T-helper 1 cell treated with Interleukin-12 subunit alpha and Interleukin-12 subunit beta and Interleukin-4 antibody, amounts not matched to agents 30 μg/mL and 1 μg/mL, for 36 hours (primary cell): ENCODE measurements around the gene ANKRD29.
A peak's percentile ranks its signal among the peaks of the same experiment; 100 is the strongest.

Experiments
- H3K27ac Mint-ChIP-seq: one replicate; pipeline ENCODE4 v1.8.0; 2021; ENCODE audit warnings: mild to moderate bottlenecking, mixed read lengths
- H3K27me3 Mint-ChIP-seq: one replicate; pipeline ENCODE4 v1.8.0; 2021; ENCODE audit warnings: low read depth, mixed read lengths
- H3K36me3 Mint-ChIP-seq: one replicate; pipeline ENCODE4 v1.8.0; 2021; ENCODE audit warnings: low read depth, mixed read lengths
- H3K4me1 Mint-ChIP-seq: one replicate; pipeline ENCODE4 v1.8.0; 2021; ENCODE audit warnings: low read depth, mixed read lengths
- H3K4me3 Mint-ChIP-seq: one replicate; pipeline ENCODE4 v1.8.0; 2021; ENCODE audit warnings: mild to moderate bottlenecking, moderate library complexity, mixed read lengths
- H3K9me3 Mint-ChIP-seq: one replicate; pipeline ENCODE4 v1.8.0; 2021; ENCODE audit warnings: mixed read lengths

Gene ANKRD29

DNA sequence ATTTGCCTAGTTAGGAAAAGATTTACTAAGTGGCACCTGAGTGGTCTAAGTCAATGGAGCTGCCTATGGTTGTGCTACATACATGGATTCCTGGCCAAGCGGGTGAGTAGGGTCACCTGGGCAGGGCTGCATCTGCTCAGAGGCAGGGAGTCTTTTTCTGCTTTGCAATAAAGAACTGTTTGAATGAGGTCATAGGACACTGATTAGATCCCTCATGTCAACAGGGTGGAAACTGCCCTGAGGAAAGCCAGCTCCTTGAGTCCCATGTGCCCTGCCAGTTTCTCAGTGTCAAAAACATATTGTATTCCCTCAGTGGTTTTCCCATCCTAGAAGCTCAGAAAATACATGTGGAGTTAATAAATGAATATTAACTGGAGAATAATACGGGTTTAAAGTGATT is 31.1 kb upstream of the ANKRD29 start:
- H3K36me3 Mint-ChIP-seq, result no peaks in the 10 kb centered on the region
- peaks cover 2% of the 10 kb centered on the region for H3K4me1 Mint-ChIP-seq
- H3K27ac Mint-ChIP-seq, result no peak overlapping the region
- H3K4me3 Mint-ChIP-seq, result no peak overlapping the region
- no peaks in the 10 kb centered on the region for H3K9me3 Mint-ChIP-seq
- H3K27me3 Mint-ChIP-seq, result peaks cover 48% of the 10 kb centered on the region

DNA sequence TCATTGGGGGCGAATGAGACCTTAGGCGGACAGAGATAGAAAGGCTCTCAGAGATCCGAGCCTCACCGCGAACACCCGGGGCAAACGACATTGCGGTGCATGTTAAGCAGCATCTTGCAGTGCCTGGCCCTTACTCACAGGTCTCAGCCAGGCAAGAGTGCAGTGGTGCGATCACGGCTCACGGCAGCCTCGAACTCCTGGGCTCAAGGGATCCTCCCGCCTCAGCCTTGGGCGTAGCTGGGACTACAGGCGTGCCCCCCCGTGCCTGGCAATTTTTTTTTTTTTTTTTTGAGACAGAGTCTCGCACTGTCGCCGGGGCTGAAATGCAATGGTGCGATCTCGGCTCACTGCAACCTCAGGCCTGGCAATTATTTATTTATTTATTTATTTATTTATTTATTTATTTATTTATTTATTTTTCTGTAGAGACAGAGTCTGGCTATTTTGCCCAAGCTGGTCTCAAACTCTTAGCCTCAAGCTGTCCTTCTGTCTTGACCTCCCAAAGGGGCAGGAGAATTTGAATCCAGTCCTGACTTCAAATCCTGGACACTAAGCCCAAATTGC is 27.9 kb upstream of the ANKRD29 start:
- Mint-ChIP-seq H3K27ac (no peak overlapping the region), H3K9me3 (no peaks in the 10 kb centered on the region)

GRCh38 chr18:23689616-23690504 is 27.1 kb upstream of the ANKRD29 start:
- Mint-ChIP-seq H3K4me3 (no peak overlapping the region), H3K27me3 (peaks cover 63% of the 10 kb centered on the region), H3K36me3 (no peaks in the 10 kb centered on the region), H3K4me1 (peaks cover 4% of the 10 kb centered on the region), H3K27ac (no peak overlapping the region), H3K9me3 (no peaks in the 10 kb centered on the region)

More for the DNA sequence above, 27.9 kb upstream of the ANKRD29 start:
- Mint-ChIP-seq H3K36me3 (no peaks in the 10 kb centered on the region), H3K4me1 (peaks cover 4% of the 10 kb centered on the region), H3K4me3 (no peak overlapping the region), H3K27me3 (peaks cover 67% of the 10 kb centered on the region)

DNA sequence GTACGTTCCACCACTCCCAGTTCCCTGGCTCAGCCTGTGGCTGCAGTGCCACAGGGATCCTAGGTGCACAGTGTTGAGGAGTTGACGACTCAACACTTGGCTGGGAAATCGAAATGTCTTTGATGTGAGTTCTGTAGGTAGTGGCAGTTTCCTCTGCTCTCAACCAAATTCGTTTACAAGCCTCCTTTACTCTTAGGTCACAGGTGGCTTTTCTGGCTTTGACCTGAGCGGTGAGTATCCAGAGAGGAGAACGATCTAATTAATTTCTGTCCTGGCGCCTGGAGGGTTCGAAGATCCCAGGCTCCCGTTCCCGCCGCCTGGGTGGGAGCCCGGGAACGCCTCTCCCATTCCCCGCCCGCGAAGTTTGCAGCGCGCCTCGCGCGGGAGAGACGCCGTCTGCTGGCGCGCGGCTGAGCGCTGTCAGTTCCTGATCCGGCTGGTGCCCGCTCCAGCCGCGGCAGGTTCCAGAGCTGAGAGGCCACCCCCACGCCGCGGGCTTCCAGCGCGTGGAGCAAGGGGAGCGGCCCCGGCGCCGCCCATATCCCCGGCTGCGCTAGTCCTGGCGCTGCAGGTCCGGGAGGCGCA is 26.4 kb upstream of the ANKRD29 start, which contains the start of gene LAMA3:
Gene LAMA3 (plus strand): TSS at position 423 of the 585 bp plus-strand sequence. CDS start 231 bp downstream, outside the sequence.
- H3K9me3 Mint-ChIP-seq, result no peaks in the 10 kb centered on the region
- no peak within 1 kb of the TSS for H3K27ac Mint-ChIP-seq
- H3K36me3 Mint-ChIP-seq, result no peaks in the 10 kb centered on the region
- peaks cover 4% of the 10 kb centered on the region for H3K4me1 Mint-ChIP-seq
- H3K27me3 Mint-ChIP-seq, result peaks cover 64% of the 10 kb centered on the region
- H3K4me3 Mint-ChIP-seq, result peak within 1 kb of the TSS; percentile 15

GRCh38 chr18:23688528-23688927 is 25.8 kb upstream of the ANKRD29 start:
- Mint-ChIP-seq H3K4me1 (peaks cover 4% of the 10 kb centered on the region), H3K36me3 (no peaks in the 10 kb centered on the region), H3K27me3 (peaks cover 63% of the 10 kb centered on the region), H3K4me3 (no peak overlapping the region), H3K27ac (no peak overlapping the region), H3K9me3 (no peaks in the 10 kb centered on the region)

DNA sequence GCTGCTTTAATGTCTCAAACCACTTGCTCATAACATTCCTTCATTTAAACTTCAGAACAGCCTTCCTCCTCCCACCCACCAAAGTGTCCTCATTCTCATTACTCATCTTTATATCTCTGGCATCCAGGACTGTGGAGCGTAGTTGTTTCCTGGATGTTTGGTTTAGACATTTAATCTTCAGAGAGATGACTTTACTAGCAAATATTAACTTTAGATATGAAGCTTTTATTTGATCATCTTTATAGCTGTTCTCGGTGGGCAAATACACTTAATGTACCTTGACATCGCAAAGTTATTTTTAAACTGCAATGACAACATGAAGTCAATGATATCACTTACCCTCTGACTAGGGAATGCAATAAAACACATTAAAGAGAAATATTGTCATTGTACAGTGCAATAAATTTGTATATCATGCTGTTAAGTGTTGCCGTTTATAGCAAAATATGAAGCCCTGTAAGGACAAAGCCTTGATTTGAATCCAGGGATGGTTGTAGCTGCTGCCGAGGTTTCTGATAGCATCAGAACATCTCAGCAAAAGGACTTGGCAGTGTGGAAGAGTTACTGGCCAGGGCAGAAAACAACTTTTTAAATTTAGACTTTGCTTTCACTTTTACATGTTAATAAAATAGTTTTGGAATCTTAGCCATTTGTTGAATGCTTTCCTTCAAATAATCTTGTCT is 21.9 kb upstream of the ANKRD29 start:
- no peak overlapping the region for H3K27ac Mint-ChIP-seq
- peaks cover 4% of the 10 kb centered on the region for H3K4me1 Mint-ChIP-seq
- H3K36me3 Mint-ChIP-seq, result no peaks in the 10 kb centered on the region
- no peaks in the 10 kb centered on the region for H3K9me3 Mint-ChIP-seq
- H3K27me3 Mint-ChIP-seq, result peaks cover 65% of the 10 kb centered on the region
- H3K4me3 Mint-ChIP-seq, result no peak overlapping the region

DNA sequence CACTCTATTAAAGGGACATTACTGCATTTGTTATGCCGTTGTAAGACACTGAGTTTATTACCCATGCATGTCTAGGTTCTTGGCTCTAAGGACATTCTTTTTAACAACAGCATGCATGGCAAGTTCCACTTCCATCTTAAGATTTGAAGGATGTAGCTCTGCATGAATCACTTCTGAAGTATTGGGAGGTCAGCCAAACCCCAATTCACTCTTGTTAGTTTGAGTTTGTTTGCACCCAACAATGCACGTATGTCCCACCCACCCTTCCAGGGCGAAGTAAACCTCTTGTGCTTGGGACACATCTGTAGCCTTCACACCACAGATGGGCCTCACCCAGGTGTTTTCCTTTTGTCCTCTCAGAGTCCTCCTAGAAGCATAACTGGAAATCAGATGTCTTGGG is 21.0 kb upstream of the ANKRD29 start:
- H3K27me3 Mint-ChIP-seq, result peaks cover 67% of the 10 kb centered on the region
- H3K36me3 Mint-ChIP-seq, result no peaks in the 10 kb centered on the region

GRCh38 chr18:23683155-23683554 is 20.4 kb upstream of the ANKRD29 start:
- peaks cover 65% of the 10 kb centered on the region for H3K27me3 Mint-ChIP-seq
- H3K9me3 Mint-ChIP-seq, result no peaks in the 10 kb centered on the region
- H3K4me1 Mint-ChIP-seq, result no peaks in the 10 kb centered on the region
- H3K36me3 Mint-ChIP-seq, result no peaks in the 10 kb centered on the region
- H3K27ac Mint-ChIP-seq, result no peak overlapping the region
- no peak overlapping the region for H3K4me3 Mint-ChIP-seq

More for the DNA sequence above, 21.0 kb upstream of the ANKRD29 start:
- peaks cover under 1% of the 10 kb centered on the region for H3K4me1 Mint-ChIP-seq
- H3K4me3 Mint-ChIP-seq, result no peak overlapping the region
- no peaks in the 10 kb centered on the region for H3K9me3 Mint-ChIP-seq
- no peak overlapping the region for H3K27ac Mint-ChIP-seq

DNA sequence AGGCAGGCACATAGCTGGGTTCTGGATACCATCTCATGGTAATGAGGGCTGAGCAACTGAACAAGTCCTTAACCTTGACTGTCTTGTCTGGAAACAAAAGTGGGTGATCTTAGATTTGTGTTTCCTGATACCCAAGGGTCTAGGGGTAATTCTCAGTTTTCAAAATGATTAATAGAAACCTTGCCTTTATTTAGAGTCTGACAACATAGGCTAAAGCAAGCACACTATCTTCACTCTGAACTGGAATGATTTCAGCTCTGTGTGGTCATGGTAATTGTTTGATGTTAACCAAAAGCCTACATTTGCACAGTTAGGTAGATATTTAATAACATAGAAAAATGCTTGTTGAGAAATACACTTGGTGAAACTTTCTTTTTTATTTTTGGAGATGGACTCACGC is 19.8 kb upstream of the ANKRD29 start:
- H3K27me3 Mint-ChIP-seq, result peaks cover 61% of the 10 kb centered on the region
- H3K9me3 Mint-ChIP-seq, result no peaks in the 10 kb centered on the region
- no peaks in the 10 kb centered on the region for H3K4me1 Mint-ChIP-seq
- no peaks in the 10 kb centered on the region for H3K36me3 Mint-ChIP-seq
- H3K27ac Mint-ChIP-seq, result no peak overlapping the region
- no peak overlapping the region for H3K4me3 Mint-ChIP-seq

DNA sequence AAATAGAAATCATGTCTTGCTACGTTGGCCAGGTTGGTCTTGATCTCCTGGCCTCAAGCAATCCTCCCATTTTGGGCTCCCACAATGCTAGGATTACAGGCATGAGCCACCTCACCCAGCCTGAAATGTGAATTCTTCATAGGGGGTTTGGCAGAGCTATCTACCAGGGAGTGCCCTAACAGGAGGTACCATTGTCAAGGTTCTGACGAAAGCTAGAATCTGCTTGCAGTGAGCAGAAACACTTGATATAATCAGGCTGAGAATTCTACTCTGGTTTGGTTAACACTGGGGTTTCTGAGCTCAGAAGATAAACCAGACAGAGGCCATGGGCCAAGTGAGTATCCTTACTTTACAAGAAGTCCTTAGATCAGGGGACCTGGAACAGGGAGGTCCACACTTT is 19.3 kb upstream of the ANKRD29 start:
- no peak overlapping the region for H3K27ac Mint-ChIP-seq
- no peaks in the 10 kb centered on the region for H3K36me3 Mint-ChIP-seq
- peaks cover 61% of the 10 kb centered on the region for H3K27me3 Mint-ChIP-seq
- no peaks in the 10 kb centered on the region for H3K9me3 Mint-ChIP-seq
- H3K4me3 Mint-ChIP-seq, result no peak overlapping the region
- H3K4me1 Mint-ChIP-seq, result no peaks in the 10 kb centered on the region

GRCh38 chr18:23675896-23676295 is 13.2 kb upstream of the ANKRD29 start:
- H3K4me1 Mint-ChIP-seq, result no peaks in the 10 kb centered on the region
- H3K27me3 Mint-ChIP-seq, result peaks cover 40% of the 10 kb centered on the region
- H3K27ac Mint-ChIP-seq, result no peak overlapping the region
- no peaks in the 10 kb centered on the region for H3K9me3 Mint-ChIP-seq
- no peak overlapping the region for H3K4me3 Mint-ChIP-seq
- H3K36me3 Mint-ChIP-seq, result no peaks in the 10 kb centered on the region

DNA sequence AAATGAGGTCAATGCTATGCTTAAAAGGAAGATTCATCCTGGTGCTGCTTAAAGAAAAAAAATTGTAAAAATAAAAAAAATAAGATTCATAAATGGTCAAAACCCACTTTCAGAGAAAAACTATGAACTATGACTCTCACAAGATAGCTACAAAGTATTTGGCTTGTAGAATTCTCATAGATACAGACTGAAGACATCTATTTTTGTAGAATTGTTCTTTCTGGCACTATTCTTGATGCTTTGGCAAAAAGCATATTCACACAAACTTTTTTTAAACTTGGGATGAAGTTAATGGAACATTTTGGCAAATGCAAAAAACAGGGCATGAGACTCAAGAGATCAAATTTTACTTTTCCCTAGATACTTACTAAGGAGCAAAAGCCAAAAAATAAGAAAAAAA is 12.5 kb upstream of the ANKRD29 start:
- H3K4me3 Mint-ChIP-seq, result no peak overlapping the region
- no peaks in the 10 kb centered on the region for H3K36me3 Mint-ChIP-seq
- H3K9me3 Mint-ChIP-seq, result no peaks in the 10 kb centered on the region
- H3K27ac Mint-ChIP-seq, result no peak overlapping the region
- peaks cover 36% of the 10 kb centered on the region for H3K27me3 Mint-ChIP-seq
- no peaks in the 10 kb centered on the region for H3K4me1 Mint-ChIP-seq

DNA sequence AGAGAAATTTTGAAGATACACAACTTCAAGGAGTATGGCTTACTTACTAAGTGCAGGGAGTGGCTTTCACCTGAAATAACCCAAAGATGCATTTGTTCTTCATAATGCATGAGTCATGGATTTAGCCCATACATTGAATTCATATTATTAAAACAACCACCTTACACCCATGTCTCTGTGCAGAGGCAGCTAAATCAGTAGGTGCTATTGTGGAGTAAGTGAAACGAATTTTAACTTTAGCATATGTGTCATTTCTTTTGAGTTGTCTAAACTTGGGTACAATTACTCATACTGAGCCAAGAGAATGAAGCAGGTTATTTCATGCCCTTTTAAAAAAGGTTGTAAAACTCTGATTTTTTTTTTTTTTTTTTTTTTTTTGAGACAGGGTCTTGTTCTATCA is 11.0 kb upstream of the ANKRD29 start:
- H3K4me3 Mint-ChIP-seq, result no peak overlapping the region
- no peak overlapping the region for H3K27ac Mint-ChIP-seq
- peaks cover 36% of the 10 kb centered on the region for H3K27me3 Mint-ChIP-seq
- H3K9me3 Mint-ChIP-seq, result no peaks in the 10 kb centered on the region
- H3K4me1 Mint-ChIP-seq, result no peaks in the 10 kb centered on the region
- H3K36me3 Mint-ChIP-seq, result no peaks in the 10 kb centered on the region

- Mint-ChIP-seq H3K27me3 (peaks cover 35% of the 10 kb centered on the region), H3K4me1 (no peaks in the 10 kb centered on the region), H3K36me3 (no peaks in the 10 kb centered on the region), H3K9me3 (no peaks in the 10 kb centered on the region), H3K4me3 (no peak overlapping the region), H3K27ac (no peak overlapping the region)
Measured at GRCh38 chr18:23671564-23671963, 8.9 kb upstream of the ANKRD29 start.
